ENCODE measurements around the gene CRIP2. TPM values are rescaled to one million over a fixed set of nuclear protein-coding genes. Genes with fewer than 3 reads are reported as not detected.

Gene CRIP2
- total and polyA plus RNA-seq, 4 donors: 4.3 to 40.0 (median 20.7) TPM

GRCh38 chr14:105453847-105454246, 20.8 kb upstream of the CRIP2 start:
- WGBS: 93% methylated on average over 14 of the region's 14 CpGs
- no peaks in the 10 kb centered on the region for H3K4me1 ChIP-seq (ENCODE audit: control insufficient read depth in 4 of 4, insufficient read depth in 4 of 4, low read length in 3 of 4)
- H3K9ac ChIP-seq (ENCODE audit: low read depth in 1 of 2, low read length in 2 of 2): no peak overlapping the region
- no peaks in the 10 kb centered on the region for H3K9me3 ChIP-seq (ENCODE audit: control insufficient read depth in 4 of 4, low read length in 3 of 4)
- H3K36me3 ChIP-seq (ENCODE audit: control insufficient read depth in 4 of 4, insufficient read depth in 3 of 4, low read depth in 1 of 4, low read length in 3 of 4): peaks cover 2 to 42% (median 12%) of the 10 kb centered on the region in 4 donors
- no peaks in the 10 kb centered on the region for H3K27me3 ChIP-seq (ENCODE audit: control insufficient read depth in 4 of 4, insufficient read depth in 4 of 4, low read length in 3 of 4)
- H3K4me3 ChIP-seq (ENCODE audit: low read depth in 1 of 3, low read length in 3 of 3): no peak overlapping the region
- no peak for TF ChIP-seq NR2F2 (IDR thresholded peaks at IDR 0.05)
- no peak for DNase-seq (ENCODE audit: low spot score)
- H3K27ac ChIP-seq (ENCODE audit: low read depth in 1 of 2, low read length in 2 of 2): no peak overlapping the region

DNA sequence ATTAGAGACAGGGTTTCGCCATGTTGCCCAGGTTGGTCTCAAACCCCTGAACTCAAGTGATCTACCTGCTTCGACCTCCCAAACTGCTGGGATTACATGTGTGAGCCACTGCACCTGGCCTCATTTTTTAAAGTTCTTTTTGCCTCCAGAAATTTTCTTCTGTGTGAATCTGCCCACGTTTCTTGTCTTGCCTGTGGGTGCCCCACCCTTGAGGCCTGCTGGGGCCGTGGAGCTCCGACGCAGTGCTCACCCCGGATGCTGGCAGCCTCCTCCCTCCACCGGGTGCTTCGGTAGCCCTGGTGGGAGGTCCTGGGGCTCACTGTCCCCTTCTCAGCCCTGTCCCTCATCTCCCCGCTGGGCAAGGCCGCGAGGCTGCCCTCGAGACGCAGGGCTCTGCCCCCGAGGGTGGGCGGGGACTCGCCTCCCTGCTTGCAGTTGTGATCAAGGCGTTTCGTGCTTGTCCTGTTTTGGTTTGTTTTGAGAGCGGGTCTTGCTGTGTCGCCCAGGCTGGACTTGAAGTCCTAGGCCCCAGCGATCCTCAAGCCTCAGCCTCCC, 19.5 kb upstream of the CRIP2 start:
- H3K36me3 ChIP-seq (ENCODE audit: control insufficient read depth in 4 of 4, insufficient read depth in 3 of 4, low read depth in 1 of 4, low read length in 3 of 4): peaks cover 2 to 41% (median 12%) of the 10 kb centered on the region in 4 donors
- no peak for TF ChIP-seq NR2F2 (IDR thresholded peaks at IDR 0.05)
- TF ChIP-seq EGR1 (IDR thresholded peaks at IDR 0.05; ENCODE audit: low read depth in 2 of 2): no peak
- TF ChIP-seq HNF4A (conservative IDR thresholded peaks at IDR 0.05): no peak
- no peak for TF ChIP-seq HNF4G (IDR thresholded peaks at IDR 0.05)
- no peak for TF ChIP-seq ATF3 (IDR thresholded peaks at IDR 0.05)
- TF ChIP-seq, protein P1, sequence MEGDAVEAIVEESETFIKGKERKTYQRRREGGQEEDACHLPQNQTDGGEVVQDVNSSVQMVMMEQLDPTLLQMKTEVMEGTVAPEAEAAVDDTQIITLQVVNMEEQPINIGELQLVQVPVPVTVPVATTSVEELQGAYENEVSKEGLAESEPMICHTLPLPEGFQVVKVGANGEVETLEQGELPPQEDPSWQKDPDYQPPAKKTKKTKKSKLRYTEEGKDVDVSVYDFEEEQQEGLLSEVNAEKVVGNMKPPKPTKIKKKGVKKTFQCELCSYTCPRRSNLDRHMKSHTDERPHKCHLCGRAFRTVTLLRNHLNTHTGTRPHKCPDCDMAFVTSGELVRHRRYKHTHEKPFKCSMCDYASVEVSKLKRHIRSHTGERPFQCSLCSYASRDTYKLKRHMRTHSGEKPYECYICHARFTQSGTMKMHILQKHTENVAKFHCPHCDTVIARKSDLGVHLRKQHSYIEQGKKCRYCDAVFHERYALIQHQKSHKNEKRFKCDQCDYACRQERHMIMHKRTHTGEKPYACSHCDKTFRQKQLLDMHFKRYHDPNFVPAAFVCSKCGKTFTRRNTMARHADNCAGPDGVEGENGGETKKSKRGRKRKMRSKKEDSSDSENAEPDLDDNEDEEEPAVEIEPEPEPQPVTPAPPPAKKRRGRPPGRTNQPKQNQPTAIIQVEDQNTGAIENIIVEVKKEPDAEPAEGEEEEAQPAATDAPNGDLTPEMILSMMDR (IDR thresholded peaks at IDR 0.05; ENCODE audit: low read depth, low read length, missing input control): no peak
- TF ChIP-seq REST (IDR thresholded peaks at IDR 0.05): no peak
- TF ChIP-seq FOXA2 (IDR thresholded peaks at IDR 0.05): no peak
- no peak for TF ChIP-seq TAF1 (conservative IDR thresholded peaks at IDR 0.05)
- TF ChIP-seq, protein P2, sequence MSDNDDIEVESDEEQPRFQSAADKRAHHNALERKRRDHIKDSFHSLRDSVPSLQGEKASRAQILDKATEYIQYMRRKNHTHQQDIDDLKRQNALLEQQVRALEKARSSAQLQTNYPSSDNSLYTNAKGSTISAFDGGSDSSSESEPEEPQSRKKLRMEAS (IDR thresholded peaks at IDR 0.05): no peak
- TF ChIP-seq RXRA (IDR thresholded peaks at IDR 0.05): no peak
- TF ChIP-seq SP1 (IDR thresholded peaks at IDR 0.05): no peak
- no peak for TF ChIP-seq FOXA1 (IDR thresholded peaks at IDR 0.05)
- TF ChIP-seq RAD21 (IDR thresholded peaks at IDR 0.05): no peak
- no peak for TF ChIP-seq JUND (IDR thresholded peaks at IDR 0.05)
- no peak for TF ChIP-seq GABPA (IDR thresholded peaks at IDR 0.05 in 1 of 2, conservative IDR thresholded peaks at IDR 0.05 in 1 of 2)
- TF ChIP-seq, protein P3, sequence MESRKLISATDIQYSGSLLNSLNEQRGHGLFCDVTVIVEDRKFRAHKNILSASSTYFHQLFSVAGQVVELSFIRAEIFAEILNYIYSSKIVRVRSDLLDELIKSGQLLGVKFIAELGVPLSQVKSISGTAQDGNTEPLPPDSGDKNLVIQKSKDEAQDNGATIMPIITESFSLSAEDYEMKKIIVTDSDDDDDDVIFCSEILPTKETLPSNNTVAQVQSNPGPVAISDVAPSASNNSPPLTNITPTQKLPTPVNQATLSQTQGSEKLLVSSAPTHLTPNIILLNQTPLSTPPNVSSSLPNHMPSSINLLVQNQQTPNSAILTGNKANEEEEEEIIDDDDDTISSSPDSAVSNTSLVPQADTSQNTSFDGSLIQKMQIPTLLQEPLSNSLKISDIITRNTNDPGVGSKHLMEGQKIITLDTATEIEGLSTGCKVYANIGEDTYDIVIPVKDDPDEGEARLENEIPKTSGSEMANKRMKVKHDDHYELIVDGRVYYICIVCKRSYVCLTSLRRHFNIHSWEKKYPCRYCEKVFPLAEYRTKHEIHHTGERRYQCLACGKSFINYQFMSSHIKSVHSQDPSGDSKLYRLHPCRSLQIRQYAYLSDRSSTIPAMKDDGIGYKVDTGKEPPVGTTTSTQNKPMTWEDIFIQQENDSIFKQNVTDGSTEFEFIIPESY (IDR thresholded peaks at IDR 0.05): no peak
- H3K27me3 ChIP-seq (ENCODE audit: control insufficient read depth in 4 of 4, insufficient read depth in 4 of 4, low read length in 3 of 4): no peaks in the 10 kb centered on the region
- no peak for DNase-seq (ENCODE audit: low spot score)
- H3K4me3 ChIP-seq (ENCODE audit: low read depth in 1 of 3, low read length in 3 of 3): no peak overlapping the region
- H3K9ac ChIP-seq (ENCODE audit: low read depth in 1 of 2, low read length in 2 of 2): no peak overlapping the region
- H3K9me3 ChIP-seq (ENCODE audit: control insufficient read depth in 4 of 4, low read length in 3 of 4): no peaks in the 10 kb centered on the region
- WGBS: 91% methylated on average over 22 of the region's 22 CpGs
- no peaks in the 10 kb centered on the region for H3K4me1 ChIP-seq (ENCODE audit: control insufficient read depth in 4 of 4, insufficient read depth in 4 of 4, low read length in 3 of 4)
- H3K27ac ChIP-seq (ENCODE audit: low read depth in 1 of 2, low read length in 2 of 2): no peak overlapping the region

Data from liver (tissue), 9 donors.